Stimulated activated CD8-positive, alpha-beta memory T cell treated with anti-CD3 and anti-CD28 coated beads, Interleukin-12 subunit alpha, Interleukin-12 subunit beta, amount 100 ng/mL, for 24 hours (primary cell): ENCODE measurements around the gene SWI5.
"Not testable (repeated sequence)": the region's sequence is repeated elsewhere in the genome, so short reads cannot be mapped to it uniquely, and the experiment has no call there.

Experiments
- DNase-seq: peaks from one replicate; pipeline ENCODE4 v3.0.0-alpha.2; 2020; ENCODE audit errors: extremely low read depth

SWI5 gene

GRCh38 chr9:128279088-128280073, 3.3 kb downstream of the SWI5 start:
- DNase-seq: not testable (repeated sequence)

- no peak for DNase-seq
These were observed 4.1 kb downstream of the SWI5 start for GRCh38 chr9:128280084-128280622.

- DNase-seq: no peak
These were observed 6.4 kb downstream of the SWI5 start for GRCh38 chr9:128282500-128282899.

GRCh38 chr9:128285033-128285784, 9.1 kb downstream of the SWI5 start:
- DNase-seq: no peak

GRCh38 chr9:128286440-128286839, 10.4 kb downstream of the SWI5 start:
- no peak for DNase-seq

- no peak for DNase-seq
These were observed 12.4 kb downstream of the SWI5 start for GRCh38 chr9:128288273-128289004.

- DNase-seq: no peak
These were observed 15.9 kb downstream of the SWI5 start for GRCh38 chr9:128292009-128292408.

GRCh38 chr9:128293091-128293490, 17.0 kb downstream of the SWI5 start:
- no peak for DNase-seq

- DNase-seq: no peak
These were observed 18.1 kb downstream of the SWI5 start for GRCh38 chr9:128294142-128294541.

GRCh38 chr9:128296340-128297220, 20.5 kb downstream of the SWI5 start:
- DNase-seq: no peak

GRCh38 chr9:128297221-128297773, 21.2 kb downstream of the SWI5 start:
- no peak for DNase-seq

- no peak for DNase-seq
These were observed 22.7 kb downstream of the SWI5 start for GRCh38 chr9:128298535-128299482.

GRCh38 chr9:128304136-128304970, 28.3 kb downstream of the SWI5 start:
- DNase-seq: no peak

- DNase-seq: no peak
These were observed 28.9 kb downstream of the SWI5 start for GRCh38 chr9:128304971-128305288.

- no peak for DNase-seq
These were observed 33.5 kb downstream of the SWI5 start for GRCh38 chr9:128309551-128309950.

- DNase-seq: no peak
These were observed 34.4 kb downstream of the SWI5 start for GRCh38 chr9:128310461-128310860.

- no peak for DNase-seq
These were observed 38.6 kb downstream of the SWI5 start for GRCh38 chr9:128314697-128315096.

GRCh38 chr9:128316421-128316820, 40.3 kb downstream of the SWI5 start:
- no peak for DNase-seq

- DNase-seq: no peak
These were observed 41.6 kb downstream of the SWI5 start for GRCh38 chr9:128317629-128318028.
